Caki2 (cell line): ENCODE results near the gene DCAF7. TPM values are rescaled to one million over a fixed set of nuclear protein-coding genes. Genes with fewer than 3 reads are reported as not detected.

Experiments
- DNase-seq: peaks from one replicate; pipeline ENCODE4 v3.0.0-alpha.2; 2015; ENCODE audit warnings: low read depth
- in situ Hi-C: cut with HindIII; loops from 2 replicates; pipeline ENCODE4 v1.10.0; 2016; ENCODE audit warnings: low sequenced_read_pairs, low pct_unique_long_range_greater_than_20kb, mixed read lengths
- total RNA-seq: library from RNA; depleted of rRNA; stranded (reverse); fragments of >200 nt; shearing (Covaris generic); gene quantifications from 2 replicates; pipeline ENCODE4 v1.2.3, GENCODE V29; 2014; ENCODE audit warnings: low replicate concordance

Gene DCAF7
- total RNA-seq, 1 experiment from 2014 or later, result 9.8 TPM

- in situ Hi-C loops, result no loop called here
- DNase-seq, result no peak
Measured at GRCh38 chr17:63609816-63610573, 59.7 kb downstream of the DCAF7 start.

- in situ Hi-C loops, result no loop called here
- DNase-seq, result no peak
Measured at GRCh38 chr17:63610854-63611253, 60.6 kb downstream of the DCAF7 start.

GRCh38 chr17:63611354-63611753 lies 61.1 kb downstream of the DCAF7 start:
- DNase-seq, result no peak
- in situ Hi-C loops, result no loop called here

- DNase-seq, result no peak
- in situ Hi-C loops, result no loop called here
Measured at GRCh38 chr17:63613663-63614062, 63.4 kb downstream of the DCAF7 start.

- in situ Hi-C loops, result no loop called here
- no peak for DNase-seq
Measured at GRCh38 chr17:63621229-63621683, 71.0 kb downstream of the DCAF7 start.

GRCh38 chr17:63621684-63622573 lies 71.7 kb downstream of the DCAF7 start, which contains the start of gene MAP3K3:
Gene MAP3K3, plus strand, starts transcription at chr17:63622417. Its CDS starts 343 bp downstream, at chr17:63622760.
- in situ Hi-C loops, result no loop called here
- peak; percentile 100 for DNase-seq

GRCh38 chr17:63622574-63623390 lies 72.5 kb downstream of the DCAF7 start:
- DNase-seq, result peak; percentile 32
- in situ Hi-C loops, result no loop called here

- in situ Hi-C loops, result no loop called here
- no peak for DNase-seq
Measured at GRCh38 chr17:63623786-63624530, 73.7 kb downstream of the DCAF7 start.

GRCh38 chr17:63624531-63624880 lies 74.2 kb downstream of the DCAF7 start:
- in situ Hi-C loops, result no loop called here
- DNase-seq, result no peak

- DNase-seq, result no peak
- in situ Hi-C loops, result no loop called here
Measured at GRCh38 chr17:63626551-63627180, 76.4 kb downstream of the DCAF7 start.

- in situ Hi-C loops, result no loop called here
- DNase-seq, result no peak
Measured at GRCh38 chr17:63629627-63630026, 79.3 kb downstream of the DCAF7 start.

- in situ Hi-C loops, result no loop called here
- DNase-seq, result no peak
Measured at GRCh38 chr17:63631062-63631461, 80.8 kb downstream of the DCAF7 start.

- in situ Hi-C loops, result no loop called here
Measured at GRCh38 chr17:63631626-63632025, 81.3 kb downstream of the DCAF7 start.

GRCh38 chr17:63633742-63634141 lies 83.5 kb downstream of the DCAF7 start:
- in situ Hi-C loops, result no loop called here
- DNase-seq, result no peak

More at GRCh38 chr17:63631626-63632025, 81.3 kb downstream of the DCAF7 start:
- no peak for DNase-seq

- DNase-seq, result no peak
- in situ Hi-C loops, result no loop called here
Measured at GRCh38 chr17:63634163-63634562, 83.9 kb downstream of the DCAF7 start.

GRCh38 chr17:63634816-63635215 lies 84.5 kb downstream of the DCAF7 start:
- DNase-seq, result no peak
- in situ Hi-C loops, result no loop called here

GRCh38 chr17:63635290-63635689 lies 85.0 kb downstream of the DCAF7 start:
- DNase-seq, result no peak
- in situ Hi-C loops, result no loop called here
